Chondrocyte (in vitro differentiated cells): ENCODE measurements around the gene COPG2. TPM values are rescaled to one million over a fixed set of nuclear protein-coding genes. Genes with fewer than 3 reads are reported as not detected.

Experiments used
- DNase-seq: peaks from one replicate; pipeline ENCODE4 v3.0.0; 2021; ENCODE audit warnings: mixed read lengths, low spot score
- H3K27ac Mint-ChIP-seq: one replicate; pipeline ENCODE4 v1.8.0; 2021; ENCODE audit warnings: mild to moderate bottlenecking, moderate library complexity, mixed read lengths; ENCODE audit not compliant: unreplicated experiment
- H3K27me3 Mint-ChIP-seq: 2 replicates; pipeline ENCODE4 v1.8.0; 2021; ENCODE audit warnings: low read depth, mixed read lengths
- H3K36me3 Mint-ChIP-seq: 2 replicates; pipeline ENCODE4 v1.8.0; 2021; ENCODE audit warnings: low read depth, mixed read lengths
- H3K4me1 Mint-ChIP-seq: 2 replicates; pipeline ENCODE4 v1.8.0; 2021; ENCODE audit warnings: low read depth, mild to moderate bottlenecking, mixed read lengths
- H3K4me3 Mint-ChIP-seq: one replicate; pipeline ENCODE4 v1.8.0; 2021; ENCODE audit warnings: mild to moderate bottlenecking, moderate library complexity, mixed read lengths; ENCODE audit not compliant: unreplicated experiment
- H3K9me3 Mint-ChIP-seq: 2 replicates; pipeline ENCODE4 v1.8.0; 2021; ENCODE audit warnings: low read depth, mixed read lengths
- total RNA-seq: library from RNA; stranded (reverse); gene quantifications from 3 replicates; pipeline ENCODE4 v1.2.1, GENCODE V29; 2021
- TF ChIP-seq, protein P1 (sequence below): fragments of 200-600 bp; sonication (generic); IDR thresholded peaks from 2 replicates; pipeline ENCODE4 v1.5.0; 2021; ENCODE audit warnings: antibody characterized with exemption, mild to moderate bottlenecking, moderate library complexity

COPG2 gene
- total RNA-seq, 1 donor from 2014 or later = 24.1 TPM

DNA sequence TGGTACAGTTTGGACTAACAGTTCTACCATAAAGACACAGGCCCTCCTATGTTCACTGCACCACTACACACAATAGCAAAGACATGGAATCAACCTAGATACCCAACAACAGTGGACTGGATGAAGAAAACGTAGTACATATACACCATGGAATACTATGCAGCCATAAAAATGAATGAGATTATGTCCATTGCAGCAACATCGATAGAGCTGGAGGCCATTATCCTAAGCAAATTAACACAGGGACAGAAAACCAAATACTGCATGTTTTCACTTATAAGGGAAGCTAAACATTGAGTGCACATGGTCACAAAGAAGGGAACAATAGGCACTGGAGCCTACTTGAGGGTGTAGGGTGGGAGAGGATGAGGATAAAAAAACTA lies 101.7 kb downstream of the COPG2 start:
- no peaks in the 10 kb centered on the region for H3K27me3 Mint-ChIP-seq
- H3K4me3 Mint-ChIP-seq = no peak overlapping the region
- H3K27ac Mint-ChIP-seq = no peak overlapping the region
- peaks cover 8% of the 10 kb centered on the region for H3K36me3 Mint-ChIP-seq
- no peak for DNase-seq
- peaks cover 3% of the 10 kb centered on the region for H3K4me1 Mint-ChIP-seq
- H3K9me3 Mint-ChIP-seq = peaks cover 29% of the 10 kb centered on the region
- TF ChIP-seq, protein P1, sequence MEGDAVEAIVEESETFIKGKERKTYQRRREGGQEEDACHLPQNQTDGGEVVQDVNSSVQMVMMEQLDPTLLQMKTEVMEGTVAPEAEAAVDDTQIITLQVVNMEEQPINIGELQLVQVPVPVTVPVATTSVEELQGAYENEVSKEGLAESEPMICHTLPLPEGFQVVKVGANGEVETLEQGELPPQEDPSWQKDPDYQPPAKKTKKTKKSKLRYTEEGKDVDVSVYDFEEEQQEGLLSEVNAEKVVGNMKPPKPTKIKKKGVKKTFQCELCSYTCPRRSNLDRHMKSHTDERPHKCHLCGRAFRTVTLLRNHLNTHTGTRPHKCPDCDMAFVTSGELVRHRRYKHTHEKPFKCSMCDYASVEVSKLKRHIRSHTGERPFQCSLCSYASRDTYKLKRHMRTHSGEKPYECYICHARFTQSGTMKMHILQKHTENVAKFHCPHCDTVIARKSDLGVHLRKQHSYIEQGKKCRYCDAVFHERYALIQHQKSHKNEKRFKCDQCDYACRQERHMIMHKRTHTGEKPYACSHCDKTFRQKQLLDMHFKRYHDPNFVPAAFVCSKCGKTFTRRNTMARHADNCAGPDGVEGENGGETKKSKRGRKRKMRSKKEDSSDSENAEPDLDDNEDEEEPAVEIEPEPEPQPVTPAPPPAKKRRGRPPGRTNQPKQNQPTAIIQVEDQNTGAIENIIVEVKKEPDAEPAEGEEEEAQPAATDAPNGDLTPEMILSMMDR = no peak

DNA sequence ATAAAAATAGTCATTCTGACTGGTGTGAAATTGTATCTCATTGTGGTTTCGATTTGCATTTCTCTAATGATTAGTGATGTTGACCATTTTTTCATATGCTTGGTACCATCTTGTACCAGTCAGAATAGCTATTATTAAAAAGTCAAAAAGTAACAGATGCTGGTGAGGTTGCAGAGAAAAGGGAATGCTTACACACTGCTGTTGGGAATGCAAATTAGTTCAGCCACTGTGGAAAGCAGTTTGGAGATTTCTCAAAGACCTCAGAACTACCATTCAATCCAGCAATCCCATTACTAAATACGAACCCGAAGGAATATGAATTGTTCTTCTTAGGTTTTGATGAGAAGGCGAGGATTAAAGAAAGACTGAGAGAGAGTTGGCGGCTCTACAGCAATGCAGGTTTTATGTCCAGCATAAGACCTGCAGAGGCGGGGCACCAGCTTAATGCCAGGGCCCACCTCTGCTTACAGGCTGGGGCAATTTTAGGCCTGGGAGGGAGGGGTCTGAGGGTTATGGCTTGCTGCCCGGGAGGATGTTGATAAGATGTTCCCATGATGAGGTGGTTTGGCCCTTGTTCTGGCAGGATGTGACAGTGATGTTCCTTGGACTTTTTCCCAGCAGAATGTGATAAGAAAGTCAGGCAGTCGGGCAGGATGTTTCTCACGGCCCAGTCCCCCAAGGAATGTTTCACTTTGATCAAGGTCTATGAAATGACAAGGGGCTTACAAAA lies 102.2 kb downstream of the COPG2 start:
- Mint-ChIP-seq H3K4me3 (no peak overlapping the region), H3K36me3 (peaks cover 10% of the 10 kb centered on the region)

DNA sequence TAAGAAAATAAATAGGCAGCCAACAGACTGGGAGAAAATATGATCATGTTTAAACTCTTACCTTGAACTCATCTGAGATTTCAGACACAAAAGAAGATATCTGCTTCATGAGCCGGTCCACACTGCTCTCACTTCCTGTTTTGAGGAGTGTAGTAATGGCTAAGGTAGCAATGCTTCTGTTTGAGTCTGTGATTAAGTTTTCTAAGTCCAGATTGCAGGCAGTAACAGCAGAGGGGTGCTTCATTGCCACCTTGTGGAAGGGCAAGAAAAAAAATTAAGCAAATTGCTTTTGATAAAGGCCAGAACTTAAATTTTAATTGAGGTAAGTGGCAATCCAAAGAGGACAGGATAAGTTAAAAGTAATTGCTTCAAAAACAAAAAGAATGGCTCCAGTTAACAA lies 107.6 kb downstream of the COPG2 start:
- H3K27ac Mint-ChIP-seq = no peak overlapping the region
- TF ChIP-seq, protein P1 = peak; percentile 55
- no peaks in the 10 kb centered on the region for H3K27me3 Mint-ChIP-seq
- H3K9me3 Mint-ChIP-seq = peaks cover 7% of the 10 kb centered on the region
- no peak overlapping the region for H3K4me3 Mint-ChIP-seq
- H3K4me1 Mint-ChIP-seq = peaks cover 3% of the 10 kb centered on the region
- no peak for DNase-seq
- peaks cover 13% of the 10 kb centered on the region for H3K36me3 Mint-ChIP-seq

More for the DNA sequence above, 102.2 kb downstream of the COPG2 start:
- no peaks in the 10 kb centered on the region for H3K27me3 Mint-ChIP-seq
- H3K4me1 Mint-ChIP-seq = peaks cover 3% of the 10 kb centered on the region
- TF ChIP-seq, protein P1 = no peak
- H3K27ac Mint-ChIP-seq = no peak overlapping the region
- no peak for DNase-seq
- H3K9me3 Mint-ChIP-seq = peaks cover 28% of the 10 kb centered on the region

DNA sequence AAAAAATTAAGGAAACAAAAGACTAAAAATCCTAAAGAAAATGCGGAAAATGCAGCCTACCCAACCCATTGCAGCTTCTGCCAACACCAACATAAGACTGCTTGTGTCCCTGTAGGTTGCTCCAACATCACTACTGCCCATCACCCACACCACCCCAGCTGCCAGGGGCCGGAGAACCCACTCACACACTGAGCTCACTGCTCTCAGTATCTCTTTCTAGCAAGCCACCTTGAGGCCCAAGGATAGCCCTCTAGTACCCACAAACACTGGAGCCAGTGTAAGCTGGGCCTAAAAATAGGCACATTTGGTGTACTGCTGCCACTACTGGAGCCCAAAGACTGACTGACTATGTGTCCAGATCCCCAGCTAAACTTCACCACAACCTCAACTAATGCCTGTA lies 109.4 kb downstream of the COPG2 start:
- TF ChIP-seq, protein P1 = no peak
- H3K36me3 Mint-ChIP-seq = peaks cover 12% of the 10 kb centered on the region
- no peaks in the 10 kb centered on the region for H3K27me3 Mint-ChIP-seq
- no peaks in the 10 kb centered on the region for H3K4me1 Mint-ChIP-seq
- H3K4me3 Mint-ChIP-seq = no peak overlapping the region
- no peak for DNase-seq
- H3K27ac Mint-ChIP-seq = no peak overlapping the region
- no peaks in the 10 kb centered on the region for H3K9me3 Mint-ChIP-seq

DNA sequence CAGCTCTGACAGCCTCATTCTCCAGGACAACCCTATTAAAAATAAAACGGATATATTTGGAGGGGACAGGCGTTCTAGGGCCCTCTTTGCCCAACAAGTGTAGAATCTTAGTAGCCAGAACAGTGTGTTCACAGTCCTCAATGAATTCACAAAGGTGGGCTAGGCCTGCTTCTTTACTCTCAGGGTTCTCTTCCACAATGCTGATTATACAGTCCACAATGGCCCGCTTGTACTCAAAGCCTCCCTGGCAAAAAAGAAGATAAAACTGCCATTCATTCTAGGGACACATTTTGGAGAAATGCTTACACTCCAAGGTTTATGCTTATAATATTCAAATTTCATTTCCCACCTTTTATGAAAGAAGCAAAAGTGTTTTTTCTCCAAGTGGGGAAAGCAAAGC lies 114.1 kb downstream of the COPG2 start:
- H3K9me3 Mint-ChIP-seq = no peaks in the 10 kb centered on the region
- peaks cover 9% of the 10 kb centered on the region for H3K36me3 Mint-ChIP-seq
- no peak overlapping the region for H3K27ac Mint-ChIP-seq
- H3K4me3 Mint-ChIP-seq = no peak overlapping the region
- no peak for DNase-seq
- peaks cover 9% of the 10 kb centered on the region for H3K4me1 Mint-ChIP-seq
- TF ChIP-seq, protein P1 = no peak
- H3K27me3 Mint-ChIP-seq = no peaks in the 10 kb centered on the region
